ENCODE measurements around the gene SSR4.

SSR4 gene

GRCh38 chrX:153779891-153780677 is 14.4 kb upstream of the SSR4 start:
- Histone ChIP-seq H3K4me3 (peak overlapping the region; percentile 49), H3K27ac (peak overlapping the region; percentile 44 to 84)
- TF ChIP-seq CTCF (IDR thresholded peaks at IDR 0.05) = no peak
- DNase-seq (ENCODE audit: low spot score) = no peak

GRCh38 chrX:153780678-153781427 is 13.6 kb upstream of the SSR4 start, which contains the start of gene SRPK3:
Gene SRPK3, plus strand, starts transcription at chrX:153781041. Its CDS starts 46 bp downstream, at chrX:153781087.
- DNase-seq (ENCODE audit: low spot score) = no peak
- no peak for TF ChIP-seq CTCF (IDR thresholded peaks at IDR 0.05)
- Histone ChIP-seq H3K27ac (peak within 1 kb of the TSS; percentile 44 to 84), H3K4me3 (peak within 1 kb of the TSS; percentile 49)

- no peak for TF ChIP-seq CTCF (IDR thresholded peaks at IDR 0.05)
- Histone ChIP-seq H3K27ac (peak overlapping the region; percentile 44 to 84), H3K4me3 (peak overlapping the region; percentile 49)
- DNase-seq (ENCODE audit: low spot score) = no peak
These were observed 12.9 kb upstream of the SSR4 start for GRCh38 chrX:153781428-153782047.

GRCh38 chrX:153782313-153782712 is 12.2 kb upstream of the SSR4 start:
- Histone ChIP-seq H3K27ac (no peak overlapping the region), H3K4me3 (no peak overlapping the region)

GRCh38 chrX:153782871-153783270 is 11.6 kb upstream of the SSR4 start:
- no peak overlapping the region for H3K27ac ChIP-seq
- TF ChIP-seq CTCF (IDR thresholded peaks at IDR 0.05) = no peak
- H3K4me3 ChIP-seq = no peak overlapping the region
- DNase-seq (ENCODE audit: low spot score) = no peak

More at GRCh38 chrX:153782313-153782712, 12.2 kb upstream of the SSR4 start:
- no peak for TF ChIP-seq CTCF (IDR thresholded peaks at IDR 0.05)
- no peak for DNase-seq (ENCODE audit: low spot score)

- DNase-seq (ENCODE audit: low spot score) = no peak
- Histone ChIP-seq H3K4me3 (no peak overlapping the region), H3K27ac (no peak overlapping the region)
- TF ChIP-seq CTCF (IDR thresholded peaks at IDR 0.05) = no peak
These were observed 11.0 kb upstream of the SSR4 start for GRCh38 chrX:153783378-153784013.

All from coronary artery (tissue), 2 donors.